ENCODE data around the gene RBM44.

RBM44 gene

GRCh38 chr2:237873897-237874551 lies 75.4 kb downstream of the RBM44 start:
- DNase-seq = peak; percentile 53

GRCh38 chr2:237874585-237875161 lies 76.1 kb downstream of the RBM44 start:
- DNase-seq = peak; percentile 25

DNA sequence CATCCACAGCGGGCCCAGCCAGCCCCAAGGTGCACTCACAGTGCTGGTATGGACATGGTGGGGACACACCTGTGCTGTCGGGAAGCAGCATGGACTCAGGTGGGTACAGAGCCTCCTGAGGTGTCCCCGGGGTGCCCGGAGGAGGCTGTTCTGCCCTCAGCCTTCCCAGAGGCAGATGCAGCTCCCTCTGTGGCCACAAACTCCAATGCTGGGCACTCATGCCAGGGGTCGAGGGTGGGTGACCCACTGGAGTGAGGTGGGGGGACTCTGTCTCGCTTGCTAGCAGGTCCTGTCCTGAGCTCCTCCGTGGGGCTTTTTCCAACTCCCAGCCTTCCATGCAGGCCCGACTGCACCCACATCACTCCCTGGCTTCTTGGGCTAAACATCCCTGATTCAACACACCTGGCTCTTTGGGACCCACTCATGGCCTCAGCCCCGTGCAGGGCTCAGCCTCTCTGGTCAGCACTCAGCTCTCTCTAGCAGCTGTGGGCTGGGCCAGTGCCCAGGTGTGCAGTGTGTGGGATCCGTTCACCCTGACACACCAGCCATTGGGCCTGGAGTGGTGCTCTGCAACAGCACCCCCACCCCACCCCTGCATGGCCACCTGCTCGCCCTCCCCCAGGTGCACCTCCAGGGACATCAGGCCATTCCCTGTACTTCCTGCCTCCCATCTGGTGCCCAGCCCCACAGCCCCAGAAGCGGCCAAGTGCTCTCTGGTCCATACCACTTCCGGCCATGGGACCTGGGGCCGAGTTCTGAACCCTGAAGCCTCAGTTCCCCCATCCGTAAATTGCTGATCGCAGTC lies 76.9 kb downstream of the RBM44 start:
- peak; percentile 55 for DNase-seq

DNA sequence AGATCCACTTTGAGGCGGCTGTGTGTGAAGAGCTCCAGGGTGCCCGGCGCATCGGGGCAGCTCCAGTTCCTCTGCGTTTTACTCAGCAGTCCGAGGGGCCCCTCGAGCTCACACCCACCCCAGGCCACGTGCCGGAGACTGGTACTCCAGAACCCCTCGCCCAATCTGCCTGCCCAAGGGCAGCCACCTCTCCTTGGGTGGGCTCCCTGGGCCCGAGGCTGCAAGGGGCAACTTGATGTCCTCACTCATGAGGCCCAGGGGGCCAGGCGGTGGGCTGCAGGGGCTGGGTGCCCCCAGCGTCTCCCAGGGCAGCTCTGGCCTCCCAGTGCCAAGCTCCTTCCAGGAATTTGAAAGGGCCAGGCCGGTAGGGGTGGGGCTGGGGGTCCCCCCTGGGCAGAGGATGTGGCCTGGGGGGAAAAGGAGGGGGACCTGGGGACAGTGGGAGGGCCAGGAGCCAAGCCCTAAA lies 77.5 kb downstream of the RBM44 start:
- peak; percentile 36 for DNase-seq

DNA sequence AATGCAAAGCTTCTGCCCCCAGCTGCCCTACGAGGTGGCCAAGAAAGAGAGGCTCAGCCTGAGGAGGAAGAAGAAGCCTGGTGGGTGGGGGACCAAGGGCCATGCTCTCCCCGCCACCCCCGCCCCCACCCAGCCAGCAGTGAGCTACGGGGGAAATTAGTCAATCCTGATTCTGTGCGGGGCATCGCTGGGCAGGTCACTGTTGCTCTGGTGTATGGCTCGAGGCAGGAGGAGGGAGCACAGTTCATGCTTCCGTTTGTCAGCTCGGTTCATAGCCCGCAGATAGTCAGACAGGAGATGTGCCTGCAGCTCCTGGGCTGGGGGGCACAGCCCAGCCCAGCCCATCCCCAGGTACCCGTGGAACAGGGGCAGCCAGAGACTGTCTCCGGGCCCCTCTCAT lies 78.0 kb downstream of the RBM44 start:
- DNase-seq = peak; percentile 54

DNA sequence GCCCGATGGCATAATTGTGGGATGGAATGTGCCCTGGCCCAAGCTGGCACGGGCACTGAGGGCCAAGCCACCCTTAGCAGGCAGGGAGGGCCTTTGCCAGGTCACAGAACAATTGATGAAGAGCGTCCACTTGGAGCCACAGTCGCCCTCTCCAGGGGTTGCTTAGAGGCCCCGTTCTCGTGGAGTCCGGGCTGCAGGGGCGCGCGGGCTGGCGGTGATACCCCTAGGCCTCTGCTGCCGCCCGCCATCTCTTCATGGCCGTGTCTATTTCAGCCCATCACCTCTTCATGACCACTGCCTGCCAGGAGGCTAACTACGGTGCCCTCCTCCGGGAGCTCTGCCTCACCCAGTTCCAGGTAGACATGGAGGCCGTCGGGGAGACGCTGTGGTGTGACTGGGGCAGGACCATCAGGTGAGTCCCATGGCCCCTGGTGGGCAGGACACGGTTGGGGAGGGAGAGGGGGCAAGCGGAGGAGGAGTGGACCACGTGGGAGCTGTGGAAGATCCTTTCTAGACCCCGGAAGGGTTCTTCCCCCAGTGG lies 78.4 kb downstream of the RBM44 start:
- DNase-seq = peak; percentile 28

DNA sequence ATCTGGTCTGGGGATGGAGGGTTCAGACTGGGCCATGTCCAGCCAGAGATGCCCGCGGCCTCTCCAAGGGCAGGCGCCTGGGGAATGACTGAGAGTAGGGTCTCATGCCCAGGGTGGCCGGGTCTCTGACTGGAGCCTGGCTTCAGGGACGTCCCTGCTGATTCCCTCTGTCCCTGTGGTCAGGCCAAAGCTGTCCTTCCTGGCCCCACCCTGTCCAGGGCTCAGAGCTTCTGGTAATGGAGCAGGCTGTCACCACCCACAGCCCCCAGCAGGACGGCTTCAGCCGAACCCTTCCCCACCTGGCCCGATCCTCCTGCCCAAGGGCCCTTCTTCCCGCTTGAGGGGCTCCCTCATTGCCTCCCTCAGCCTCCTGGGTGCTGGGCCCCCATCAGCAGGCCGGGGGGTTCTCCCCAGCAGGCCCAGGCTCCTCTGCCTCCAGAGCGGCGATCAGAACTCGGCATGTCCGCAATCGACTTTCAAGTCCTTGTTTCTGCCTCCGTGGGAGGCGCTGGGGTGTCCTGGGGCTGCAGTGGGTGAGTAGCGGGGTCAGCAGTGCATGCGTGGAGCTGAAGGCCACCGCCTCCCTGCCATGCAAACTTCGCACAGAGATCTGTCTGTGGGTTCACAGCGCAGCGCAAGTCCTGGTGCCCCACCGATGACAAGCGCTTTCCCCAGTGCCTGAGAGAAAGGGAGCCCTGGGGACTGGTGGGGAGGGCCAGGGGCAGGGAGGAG lies 79.2 kb downstream of the RBM44 start:
- peak; percentile 54 for DNase-seq

GRCh38 chr2:237878321-237879057 lies 79.9 kb downstream of the RBM44 start:
- peak; percentile 50 for DNase-seq

DNA sequence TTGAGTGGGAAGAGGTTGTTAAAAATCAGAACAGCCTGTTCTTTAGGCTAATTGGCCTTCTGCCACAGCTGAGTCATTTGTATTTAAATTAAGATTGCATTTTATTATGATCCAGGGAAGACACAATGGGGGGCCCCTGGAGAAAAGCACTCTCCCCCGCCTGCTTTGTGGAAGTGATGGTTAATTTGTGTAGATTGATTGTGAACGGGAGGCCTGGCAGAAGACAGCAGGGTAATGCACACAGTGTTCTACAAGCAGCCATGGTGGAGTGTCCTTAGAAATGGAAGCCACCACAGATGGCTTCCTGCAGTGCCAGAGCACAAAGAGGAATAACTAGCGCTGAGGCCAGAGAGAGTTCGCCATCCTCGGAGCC lies 80.5 kb downstream of the RBM44 start:
- DNase-seq = peak; percentile 5

- DNase-seq = peak; percentile 30
Measured at GRCh38 chr2:237879991-237880560, 81.5 kb downstream of the RBM44 start.

GRCh38 chr2:237882510-237883481 lies 84.2 kb downstream of the RBM44 start:
- peak; percentile 60 for DNase-seq

DNA sequence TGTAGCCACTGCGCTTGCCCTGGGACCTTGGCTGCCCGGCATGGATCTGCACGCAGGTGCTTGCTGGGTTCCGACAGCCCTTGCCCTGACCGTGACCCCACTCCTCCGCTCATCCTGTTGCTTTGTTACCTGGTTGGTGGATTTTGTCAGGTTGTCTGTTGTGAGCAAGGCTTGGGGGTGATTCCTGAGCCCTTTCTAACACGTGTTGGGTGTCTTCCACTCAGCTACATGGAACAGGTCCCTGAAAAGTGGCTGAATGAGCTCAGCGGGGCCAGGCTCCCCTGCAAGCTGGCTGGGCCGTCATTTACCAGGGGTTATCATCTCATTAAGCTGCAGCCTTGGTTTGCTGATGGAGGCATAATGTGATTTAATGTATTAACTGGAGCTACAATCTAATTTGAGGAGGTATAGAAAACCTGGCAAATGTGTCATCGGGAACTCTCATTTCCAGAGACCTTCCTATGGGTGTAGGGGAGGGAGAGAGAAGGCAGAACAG lies 85.4 kb downstream of the RBM44 start:
- DNase-seq = peak; percentile 44

- DNase-seq = peak; percentile 50
Measured at GRCh38 chr2:237884681-237885080, 86.1 kb downstream of the RBM44 start.

GRCh38 chr2:237885111-237885930 lies 86.7 kb downstream of the RBM44 start:
- DNase-seq = peak; percentile 41

DNA sequence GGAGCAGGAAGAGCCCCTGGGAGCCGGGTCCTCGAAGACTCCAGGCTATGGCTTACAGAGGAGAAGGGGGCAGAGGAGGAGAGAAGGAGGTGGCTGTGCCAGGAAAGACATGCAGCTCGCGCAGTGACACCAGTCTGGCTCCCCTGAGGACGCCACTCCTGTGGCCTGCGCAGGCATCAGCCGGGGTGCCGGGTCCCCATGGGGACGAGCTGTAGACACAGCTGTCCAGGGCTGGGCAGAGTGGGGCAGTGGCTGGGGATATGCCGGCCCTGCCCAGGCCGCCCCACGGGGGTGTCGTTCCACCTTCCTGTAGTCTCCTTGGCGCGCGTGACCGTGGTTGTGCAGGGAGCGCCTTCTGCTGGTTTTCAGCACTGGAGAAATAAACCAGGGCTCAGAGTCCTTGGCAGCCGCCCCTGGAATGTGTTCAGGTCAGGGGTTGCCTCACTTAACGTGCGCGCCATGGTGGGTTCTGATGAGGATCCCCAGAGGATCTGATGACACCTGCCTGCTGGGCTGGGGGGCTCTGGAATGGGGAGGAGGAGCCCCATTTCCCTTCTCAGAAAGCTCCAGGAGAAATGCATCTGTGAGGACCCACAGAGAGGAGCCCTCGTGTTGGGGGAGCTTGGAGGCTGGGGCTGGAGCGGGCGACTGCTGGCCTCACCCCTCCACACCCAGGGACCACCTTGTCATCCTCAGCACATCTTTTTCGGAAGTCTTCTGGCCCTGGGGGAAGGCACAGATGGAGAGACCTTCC lies 87.5 kb downstream of the RBM44 start:
- no peak for DNase-seq

- no peak for DNase-seq
Measured at GRCh38 chr2:237886685-237887481, 88.3 kb downstream of the RBM44 start.

DNA sequence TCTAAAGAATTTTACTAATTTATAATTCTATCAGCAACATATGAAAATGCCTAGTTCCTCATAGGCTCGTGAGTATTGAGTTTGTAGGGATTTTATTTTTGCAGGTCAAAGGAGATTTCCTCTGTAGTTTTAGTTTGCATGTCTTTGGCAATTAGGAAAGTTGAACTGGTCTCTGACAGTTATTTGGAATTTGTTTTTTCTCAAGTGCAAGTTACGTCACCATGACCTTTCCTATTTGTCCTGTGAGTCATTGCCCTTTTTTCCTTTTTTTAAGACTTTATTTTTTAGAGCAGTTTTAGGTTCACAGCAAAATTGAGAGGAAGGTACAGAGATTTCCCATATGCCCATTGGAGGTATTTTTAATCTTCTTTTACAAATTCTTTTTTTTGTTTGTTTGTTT lies 89.8 kb downstream of the RBM44 start:
- no peak for DNase-seq

DNA sequence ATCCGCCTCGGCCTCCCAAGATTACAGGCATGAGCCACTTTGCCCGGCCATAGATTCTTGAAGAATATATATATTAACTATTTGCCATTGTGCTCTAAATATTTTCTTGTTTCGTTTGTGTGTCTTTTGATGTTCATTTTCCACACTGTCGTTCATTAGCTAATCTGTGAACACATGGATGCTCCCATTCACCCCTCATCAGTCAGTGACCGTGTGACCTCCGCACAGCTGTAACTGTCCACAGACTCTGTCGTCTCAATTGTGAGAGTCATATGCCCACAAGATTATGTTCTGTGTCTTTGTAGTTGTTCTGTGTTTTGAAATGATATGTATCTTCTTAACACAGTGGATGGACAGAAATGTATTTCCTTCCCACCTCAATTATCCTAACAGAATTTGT lies 90.4 kb downstream of the RBM44 start:
- DNase-seq = no peak
